Vagina (tissue), 2 donors: ENCODE data around the gene SEC31A.

ENCODE experiments used
- CTCF ChIP-seq, 3 experiments: fragments of 450-650 bp in 2 of 3; fragments of 200-600 bp in 1 of 3; sonication (generic) in 1 of 3; IDR thresholded peaks; one replicate each; pipeline ENCODE4 v1.5.1; 2017 to 2019; ENCODE audit warnings: antibody characterized with exemption in 3 of 3, mild to moderate bottlenecking in 2 of 3, moderate library complexity in 2 of 3
- POLR2A ChIP-seq, 2 donors: fragments of 450-650 bp; IDR thresholded peaks; one replicate each; pipeline ENCODE4 v1.6.1; 2017; ENCODE audit warnings: antibody characterized with exemption in 2 of 2, mild to moderate bottlenecking in 2 of 2, moderate library complexity in 2 of 2

GRCh38 chr4:82823062-82823461 is 67.9 kb downstream of the SEC31A start:
- TF ChIP-seq CTCF (IDR thresholded peaks at IDR 0.05) (no peak), POLR2A (IDR thresholded peaks at IDR 0.05) (no peak)
